ENCODE results near the gene PTPN14. TPM values are rescaled to one million over a fixed set of nuclear protein-coding genes. Genes with fewer than 3 reads are reported as not detected.

Gene PTPN14
- total RNA-seq, 1 experiment from 2014 or later = 209 TPM

DNA sequence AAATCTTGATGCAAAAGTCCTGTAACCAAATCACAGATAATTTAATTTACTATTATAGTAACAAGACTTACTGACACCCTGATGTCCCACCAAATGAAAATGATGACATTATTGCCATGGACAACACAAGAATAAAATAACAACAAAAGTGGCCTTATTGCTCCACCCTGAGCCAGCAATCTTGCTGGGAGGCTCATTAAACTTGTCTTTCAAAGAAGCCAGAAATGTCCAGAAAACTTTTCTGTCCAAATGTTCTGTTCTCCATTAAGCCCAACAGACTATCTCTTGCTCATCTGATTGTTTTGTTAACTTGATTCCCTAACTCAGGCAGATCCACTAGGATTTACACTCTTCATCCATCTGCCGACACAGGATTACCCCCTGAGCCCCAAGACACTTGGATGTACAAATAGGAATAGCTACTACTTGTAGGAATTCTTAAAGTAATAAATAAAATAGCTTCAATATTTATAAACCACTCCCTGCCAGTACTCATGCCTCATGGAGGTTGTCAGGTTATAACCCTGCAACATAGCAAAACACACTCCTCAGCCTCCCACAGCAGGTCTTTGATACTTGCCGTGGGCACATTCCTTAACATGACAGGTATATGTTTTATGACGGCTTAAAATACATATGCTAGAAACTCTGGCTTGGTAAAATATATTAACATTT is 84.9 kb downstream of the PTPN14 start:
- TF ChIP-seq TCF7L2 (IDR thresholded peaks at IDR 0.05; ENCODE audit: low read depth, low read length) (0 out of 2 replicates have a peak, but pooled peaks have one; percentile 39), SIN3A (IDR thresholded peaks at IDR 0.05; ENCODE audit: borderline replicate concordance, insufficient read depth, low read depth, low read length) (no peak), POLR2AphosphoS5 (IDR thresholded peaks at IDR 0.05; ENCODE audit: low read depth, low read length) (no peak), CTCF (IDR thresholded peaks at IDR 0.05) (no peak)
- TF ChIP-seq, protein P1, sequence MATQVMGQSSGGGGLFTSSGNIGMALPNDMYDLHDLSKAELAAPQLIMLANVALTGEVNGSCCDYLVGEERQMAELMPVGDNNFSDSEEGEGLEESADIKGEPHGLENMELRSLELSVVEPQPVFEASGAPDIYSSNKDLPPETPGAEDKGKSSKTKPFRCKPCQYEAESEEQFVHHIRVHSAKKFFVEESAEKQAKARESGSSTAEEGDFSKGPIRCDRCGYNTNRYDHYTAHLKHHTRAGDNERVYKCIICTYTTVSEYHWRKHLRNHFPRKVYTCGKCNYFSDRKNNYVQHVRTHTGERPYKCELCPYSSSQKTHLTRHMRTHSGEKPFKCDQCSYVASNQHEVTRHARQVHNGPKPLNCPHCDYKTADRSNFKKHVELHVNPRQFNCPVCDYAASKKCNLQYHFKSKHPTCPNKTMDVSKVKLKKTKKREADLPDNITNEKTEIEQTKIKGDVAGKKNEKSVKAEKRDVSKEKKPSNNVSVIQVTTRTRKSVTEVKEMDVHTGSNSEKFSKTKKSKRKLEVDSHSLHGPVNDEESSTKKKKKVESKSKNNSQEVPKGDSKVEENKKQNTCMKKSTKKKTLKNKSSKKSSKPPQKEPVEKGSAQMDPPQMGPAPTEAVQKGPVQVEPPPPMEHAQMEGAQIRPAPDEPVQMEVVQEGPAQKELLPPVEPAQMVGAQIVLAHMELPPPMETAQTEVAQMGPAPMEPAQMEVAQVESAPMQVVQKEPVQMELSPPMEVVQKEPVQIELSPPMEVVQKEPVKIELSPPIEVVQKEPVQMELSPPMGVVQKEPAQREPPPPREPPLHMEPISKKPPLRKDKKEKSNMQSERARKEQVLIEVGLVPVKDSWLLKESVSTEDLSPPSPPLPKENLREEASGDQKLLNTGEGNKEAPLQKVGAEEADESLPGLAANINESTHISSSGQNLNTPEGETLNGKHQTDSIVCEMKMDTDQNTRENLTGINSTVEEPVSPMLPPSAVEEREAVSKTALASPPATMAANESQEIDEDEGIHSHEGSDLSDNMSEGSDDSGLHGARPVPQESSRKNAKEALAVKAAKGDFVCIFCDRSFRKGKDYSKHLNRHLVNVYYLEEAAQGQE (IDR thresholded peaks at IDR 0.05; ENCODE audit: insufficient read depth in 1 of 2, low read depth in 2 of 2, low read length in 1 of 2) = no peak
- POLR2A ChIA-PET = no interaction called here
- intact Hi-C loops (cut with micrococcal nuclease; ENCODE audit: unreplicated experiment) = no loop called here
- H3K27ac ChIP-seq (ENCODE audit: low read length) = peak overlapping the region; percentile 86
- H3K4me3 ChIP-seq (ENCODE audit: low read depth in 2 of 2, low read length in 2 of 2) = no peak overlapping the region
- no peaks in the 10 kb centered on the region for H3K27me3 ChIP-seq (ENCODE audit: control insufficient read depth, insufficient read depth, low read length)
- CTCF ChIA-PET = no interaction called here
- DNase-seq (ENCODE audit: low read depth, low spot score) (no peak), ATAC-seq (peak; percentile 68)
- no TSS peak for BruUV-seq (replicated peaks)
- in situ Hi-C loops (cut with HindIII; ENCODE audit: low pct_unique_long_range_greater_than_20kb, low sequenced_read_pairs) = no loop called here
- H3K4me1 ChIP-seq (ENCODE audit: control insufficient read depth, insufficient read depth, low read length) = peaks cover 71% of the 10 kb centered on the region
- H3K9me3 ChIP-seq (ENCODE audit: control insufficient read depth, insufficient read depth, low read depth, low read length) = no peaks in the 10 kb centered on the region
- no peaks in the 10 kb centered on the region; the same call in 1 of the 2 replicates for H3K36me3 ChIP-seq (ENCODE audit: control insufficient read depth, insufficient read depth, low read length)

GRCh38 chr1:214464445-214465287 is 86.7 kb downstream of the PTPN14 start:
- ChIA-PET CTCF (no interaction called here), POLR2A (interaction anchor here (0.6 kb wide), 3 partner anchors 10 to 14 kb away, joined by 3 to 7 read pairs (median 3); no protein-coding TSS in a partner anchor)
- DNase-seq (ENCODE audit: low read depth, low spot score) = no peak
- Histone ChIP-seq H3K27me3 (ENCODE audit: control insufficient read depth, insufficient read depth, low read length) (no peaks in the 10 kb centered on the region), H3K4me3 (ENCODE audit: low read depth in 2 of 2, low read length in 2 of 2) (no peak overlapping the region), H3K27ac (ENCODE audit: low read length) (peak overlapping the region; percentile 76), H3K36me3 (ENCODE audit: control insufficient read depth, insufficient read depth, low read length) (no peaks in the 10 kb centered on the region; the same call in 1 of the 2 replicates), H3K9me3 (ENCODE audit: control insufficient read depth, insufficient read depth, low read depth, low read length) (no peaks in the 10 kb centered on the region), H3K4me1 (ENCODE audit: control insufficient read depth, insufficient read depth, low read length) (peaks cover 70% of the 10 kb centered on the region)
- BruUV-seq (replicated peaks) = no TSS peak
- in situ Hi-C loops (cut with HindIII; ENCODE audit: low pct_unique_long_range_greater_than_20kb, low sequenced_read_pairs) = no loop called here
- TF ChIP-seq TCF7L2 (IDR thresholded peaks at IDR 0.05; ENCODE audit: low read depth, low read length) (no peak), CTCF (IDR thresholded peaks at IDR 0.05) (no peak), POLR2AphosphoS5 (IDR thresholded peaks at IDR 0.05; ENCODE audit: low read depth, low read length) (no peak), SIN3A (IDR thresholded peaks at IDR 0.05; ENCODE audit: borderline replicate concordance, insufficient read depth, low read depth, low read length) (no peak)
- TF ChIP-seq, protein P1 (IDR thresholded peaks at IDR 0.05; ENCODE audit: insufficient read depth in 1 of 2, low read depth in 2 of 2, low read length in 1 of 2) = no peak
- no peak for ATAC-seq
- intact Hi-C loops (cut with micrococcal nuclease; ENCODE audit: unreplicated experiment) = no loop called here

All from Panc1 (cell line).